ENCODE measurements around the gene LYSMD4.
"Not testable (repeated sequence)": the region's sequence is repeated elsewhere in the genome, so short reads cannot be mapped to it uniquely, and the experiment has no call there.

Gene LYSMD4

DNA sequence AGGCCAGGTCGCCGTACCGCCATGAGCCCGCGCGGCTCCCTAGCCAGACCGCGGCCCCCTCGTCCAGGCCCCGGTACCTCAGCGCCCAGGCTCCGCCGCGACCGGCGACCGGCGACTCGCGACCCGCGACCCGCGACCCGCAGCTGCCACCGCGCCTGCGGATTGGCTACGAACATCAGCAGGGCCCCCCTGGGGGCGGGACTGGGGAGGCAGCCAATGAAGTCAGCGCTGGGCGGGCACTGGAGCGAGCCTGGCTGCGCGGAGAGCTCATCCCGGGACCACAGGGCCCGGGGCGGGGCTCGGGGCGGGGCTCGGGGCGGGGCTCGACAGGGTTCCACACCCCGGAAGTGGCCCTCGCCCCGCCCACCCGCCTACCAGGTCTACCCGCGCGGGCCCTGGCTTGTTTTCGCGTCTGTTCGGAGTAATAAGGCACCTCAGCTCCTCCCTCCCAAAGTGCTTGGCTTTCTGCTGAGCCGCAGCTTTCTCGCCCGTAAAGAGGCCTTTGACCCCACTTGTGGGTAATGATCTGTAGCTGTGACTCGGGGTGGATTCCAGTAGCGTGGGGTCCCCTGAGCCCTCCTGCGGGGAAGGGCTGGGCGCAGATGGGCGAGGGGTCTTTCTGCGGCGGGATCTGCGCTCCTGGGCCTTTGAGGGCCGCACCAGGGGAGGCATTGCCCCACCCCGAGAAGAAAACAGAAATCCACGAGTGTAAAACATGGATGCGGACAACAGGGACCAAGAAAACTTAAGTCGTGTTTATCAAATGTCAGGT is at the start of gene LYSMD4:
LYSMD4 (minus strand) TSS at position 170 of the 772 bp plus-strand sequence. CDS start 1,438 bp downstream, outside the sequence.
- peaks cover 17% of the 10 kb centered on the region for H3K79me2 ChIP-seq (ENCODE audit: insufficient read depth, low read length)
- H3K4me3 ChIP-seq (ENCODE audit: low read depth in 1 of 2, low read length in 2 of 2) = peak within 1 kb of the TSS; percentile 64 to 80; a peak in 3 of 4 replicates
- H3K27me3 ChIP-seq (ENCODE audit: insufficient read depth, low read length, poor library complexity) = no peaks in the 10 kb centered on the region
- no peak for TF ChIP-seq EZH2 (IDR thresholded peaks at IDR 0.05; ENCODE audit: borderline replicate concordance, low read depth, low read length, severe bottlenecking)
- TF ChIP-seq, protein P1, sequence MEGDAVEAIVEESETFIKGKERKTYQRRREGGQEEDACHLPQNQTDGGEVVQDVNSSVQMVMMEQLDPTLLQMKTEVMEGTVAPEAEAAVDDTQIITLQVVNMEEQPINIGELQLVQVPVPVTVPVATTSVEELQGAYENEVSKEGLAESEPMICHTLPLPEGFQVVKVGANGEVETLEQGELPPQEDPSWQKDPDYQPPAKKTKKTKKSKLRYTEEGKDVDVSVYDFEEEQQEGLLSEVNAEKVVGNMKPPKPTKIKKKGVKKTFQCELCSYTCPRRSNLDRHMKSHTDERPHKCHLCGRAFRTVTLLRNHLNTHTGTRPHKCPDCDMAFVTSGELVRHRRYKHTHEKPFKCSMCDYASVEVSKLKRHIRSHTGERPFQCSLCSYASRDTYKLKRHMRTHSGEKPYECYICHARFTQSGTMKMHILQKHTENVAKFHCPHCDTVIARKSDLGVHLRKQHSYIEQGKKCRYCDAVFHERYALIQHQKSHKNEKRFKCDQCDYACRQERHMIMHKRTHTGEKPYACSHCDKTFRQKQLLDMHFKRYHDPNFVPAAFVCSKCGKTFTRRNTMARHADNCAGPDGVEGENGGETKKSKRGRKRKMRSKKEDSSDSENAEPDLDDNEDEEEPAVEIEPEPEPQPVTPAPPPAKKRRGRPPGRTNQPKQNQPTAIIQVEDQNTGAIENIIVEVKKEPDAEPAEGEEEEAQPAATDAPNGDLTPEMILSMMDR (IDR thresholded peaks at IDR 0.05; ENCODE audit: borderline replicate concordance, extremely low read depth, low read length, poor library complexity, severe bottlenecking) = no peak
- peak within 1 kb of the TSS; percentile 94 for H3K4me2 ChIP-seq (ENCODE audit: insufficient read depth, low read length)
- peaks cover 25% of the 10 kb centered on the region for H3K4me1 ChIP-seq (ENCODE audit: insufficient read depth, low read length)
- H4K20me1 ChIP-seq (ENCODE audit: insufficient read depth, low read length) = no peaks in the 10 kb centered on the region
- H3K36me3 ChIP-seq (ENCODE audit: insufficient read depth, low read length) = peaks cover 15% of the 10 kb centered on the region
- no peaks in the 10 kb centered on the region for H3K9me3 ChIP-seq (ENCODE audit: insufficient read depth, low read length, severe bottlenecking)
- peak within 1 kb of the TSS; percentile 95 for H3K27ac ChIP-seq (ENCODE audit: low read length)
- DNase-seq (peak; percentile 97), ATAC-seq (ENCODE audit: insufficient read depth, low read depth) (peak; percentile 98)
- peak within 1 kb of the TSS; percentile 100 for H2AFZ ChIP-seq (ENCODE audit: low read depth, low read length)
- H3K9ac ChIP-seq (ENCODE audit: low read depth, low read length) = peak within 1 kb of the TSS; percentile 77

DNA sequence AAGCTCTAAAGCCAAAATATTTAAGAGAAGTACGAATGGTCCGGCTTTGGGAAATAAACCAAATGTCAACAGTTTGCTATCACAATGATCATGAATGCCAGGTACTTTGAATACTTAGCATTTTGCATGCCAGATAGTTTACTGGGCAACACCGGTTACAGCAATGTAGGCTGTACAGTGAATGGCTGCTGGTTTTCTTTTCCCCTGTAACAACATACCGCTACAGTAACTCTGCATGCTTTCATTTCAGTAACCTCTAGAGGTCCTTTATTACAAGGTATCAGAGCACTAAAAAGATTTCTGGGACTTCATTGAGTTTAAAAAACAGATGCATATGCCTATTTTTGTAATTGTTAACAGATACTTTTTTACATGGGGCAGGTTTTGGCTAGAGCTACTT is 48.8 kb upstream of the LYSMD4 start:
- H3K9me3 ChIP-seq (ENCODE audit: insufficient read depth, low read length, severe bottlenecking); H3K27ac ChIP-seq (ENCODE audit: low read length); DNase-seq; H3K4me1 ChIP-seq (ENCODE audit: insufficient read depth, low read length); H3K9ac ChIP-seq (ENCODE audit: low read depth, low read length); H3K27me3 ChIP-seq (ENCODE audit: insufficient read depth, low read length, poor library complexity); H3K4me2 ChIP-seq (ENCODE audit: insufficient read depth, low read length); H3K36me3 ChIP-seq (ENCODE audit: insufficient read depth, low read length); H3K79me2 ChIP-seq (ENCODE audit: insufficient read depth, low read length); H3K4me3 ChIP-seq (ENCODE audit: low read depth in 1 of 2, low read length in 2 of 2); H4K20me1 ChIP-seq (ENCODE audit: insufficient read depth, low read length); ATAC-seq (ENCODE audit: insufficient read depth, low read depth); H2AFZ ChIP-seq (ENCODE audit: low read depth, low read length): not testable (repeated sequence)

DNA sequence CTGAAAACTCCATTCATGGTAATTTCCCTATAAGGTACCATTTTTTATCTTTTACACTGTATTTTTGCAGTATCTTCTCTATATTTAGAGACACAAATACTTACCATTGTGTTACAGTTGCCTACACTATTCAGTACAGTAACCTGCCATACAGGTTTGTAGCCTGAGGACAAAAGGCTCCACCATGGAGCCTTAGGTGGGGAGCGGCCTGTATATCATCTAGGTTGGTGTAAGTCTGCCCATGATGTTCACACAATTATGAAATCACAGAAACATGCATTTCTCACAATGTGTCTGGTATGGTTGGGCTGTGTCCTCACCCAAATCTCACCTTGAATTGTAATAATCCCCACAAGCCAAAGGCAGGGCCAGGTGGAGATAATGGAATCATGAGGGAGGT is 43.9 kb upstream of the LYSMD4 start:
- no peak overlapping the region for H3K4me3 ChIP-seq (ENCODE audit: low read depth in 1 of 2, low read length in 2 of 2)
- H3K4me2 ChIP-seq (ENCODE audit: insufficient read depth, low read length) = no peak overlapping the region
- no peaks in the 10 kb centered on the region for H3K36me3 ChIP-seq (ENCODE audit: insufficient read depth, low read length)
- DNase-seq (no peak), ATAC-seq (ENCODE audit: insufficient read depth, low read depth) (no peak)
- H4K20me1 ChIP-seq (ENCODE audit: insufficient read depth, low read length) = no peaks in the 10 kb centered on the region
- H2AFZ ChIP-seq (ENCODE audit: low read depth, low read length) = no peak overlapping the region
- no peak for TF ChIP-seq EZH2 (IDR thresholded peaks at IDR 0.05; ENCODE audit: borderline replicate concordance, low read depth, low read length, severe bottlenecking)
- TF ChIP-seq, protein P1 (IDR thresholded peaks at IDR 0.05; ENCODE audit: borderline replicate concordance, extremely low read depth, low read length, poor library complexity, severe bottlenecking) = no peak
- H3K27ac ChIP-seq (ENCODE audit: low read length) = no peak overlapping the region
- H3K9ac ChIP-seq (ENCODE audit: low read depth, low read length) = no peak overlapping the region
- H3K4me1 ChIP-seq (ENCODE audit: insufficient read depth, low read length) = no peaks in the 10 kb centered on the region
- no peaks in the 10 kb centered on the region for H3K9me3 ChIP-seq (ENCODE audit: insufficient read depth, low read length, severe bottlenecking)
- no peaks in the 10 kb centered on the region for H3K79me2 ChIP-seq (ENCODE audit: insufficient read depth, low read length)
- H3K27me3 ChIP-seq (ENCODE audit: insufficient read depth, low read length, poor library complexity) = no peaks in the 10 kb centered on the region

DNA sequence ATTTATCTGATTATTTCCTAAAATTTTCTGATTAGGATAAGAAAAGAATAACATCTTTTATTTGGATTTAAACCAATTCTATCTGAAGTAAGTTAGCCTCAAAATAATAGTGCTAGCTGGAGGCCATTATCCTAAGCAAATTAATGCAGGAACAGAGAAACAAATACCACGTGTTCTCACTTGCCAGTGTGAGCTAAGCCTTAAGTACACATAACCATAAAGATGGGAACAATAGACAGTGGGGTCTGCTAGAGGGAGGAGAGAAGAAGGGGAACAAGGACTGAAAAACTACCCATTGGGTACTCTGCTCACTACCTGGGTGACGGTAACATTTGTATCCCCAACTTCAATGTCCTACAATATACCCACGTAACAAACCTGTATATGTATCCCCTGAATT is 31.3 kb upstream of the LYSMD4 start:
- H3K4me2 ChIP-seq (ENCODE audit: insufficient read depth, low read length) = no peak overlapping the region
- no peaks in the 10 kb centered on the region for H3K27me3 ChIP-seq (ENCODE audit: insufficient read depth, low read length, poor library complexity)
- no peaks in the 10 kb centered on the region for H3K79me2 ChIP-seq (ENCODE audit: insufficient read depth, low read length)
- no peak overlapping the region for H2AFZ ChIP-seq (ENCODE audit: low read depth, low read length)
- H3K27ac ChIP-seq (ENCODE audit: low read length) = no peak overlapping the region
- no peaks in the 10 kb centered on the region for H3K9me3 ChIP-seq (ENCODE audit: insufficient read depth, low read length, severe bottlenecking)
- no peaks in the 10 kb centered on the region for H3K4me1 ChIP-seq (ENCODE audit: insufficient read depth, low read length)
- TF ChIP-seq, protein P1 (IDR thresholded peaks at IDR 0.05; ENCODE audit: borderline replicate concordance, extremely low read depth, low read length, poor library complexity, severe bottlenecking) = no peak
- TF ChIP-seq EZH2 (IDR thresholded peaks at IDR 0.05; ENCODE audit: borderline replicate concordance, low read depth, low read length, severe bottlenecking) = no peak
- H3K36me3 ChIP-seq (ENCODE audit: insufficient read depth, low read length) = no peaks in the 10 kb centered on the region
- H3K4me3 ChIP-seq (ENCODE audit: low read depth in 1 of 2, low read length in 2 of 2) = no peak overlapping the region
- DNase-seq (no peak), ATAC-seq (ENCODE audit: insufficient read depth, low read depth) (no peak)
- no peaks in the 10 kb centered on the region for H4K20me1 ChIP-seq (ENCODE audit: insufficient read depth, low read length)
- no peak overlapping the region for H3K9ac ChIP-seq (ENCODE audit: low read depth, low read length)
